NOMO-1 treated with DMSO at 0.1 percent for 48 hours (cell line): ENCODE measurements around the gene BIN2.
"Not testable (repeated sequence)": the region's sequence is repeated elsewhere in the genome, so short reads cannot be mapped to it uniquely, and the experiment has no call there.

Experiments
- DNase-seq: peaks from one replicate; lab custom pipeline; 2025; ENCODE audit not compliant: unreplicated experiment; lab: John Stamatoyannopoulos, UW

BIN2 gene

GRCh38 chr12:51318057-51318806, 5.7 kb downstream of the BIN2 start:
- not testable (repeated sequence) for DNase-seq

GRCh38 chr12:51311389-51311788, 12.6 kb downstream of the BIN2 start:
- no peak for DNase-seq

GRCh38 chr12:51307655-51308593, 16.1 kb downstream of the BIN2 start:
- DNase-seq, result no peak

- DNase-seq, result peak; percentile 19
Measured at GRCh38 chr12:51306507-51306906, 17.5 kb downstream of the BIN2 start.

- not testable (repeated sequence) for DNase-seq
Measured at GRCh38 chr12:51300768-51301167, 23.2 kb downstream of the BIN2 start.

GRCh38 chr12:51295651-51296050, 28.3 kb downstream of the BIN2 start:
- DNase-seq, result no peak

GRCh38 chr12:51294097-51294496, 29.9 kb downstream of the BIN2 start:
- DNase-seq, result not testable (repeated sequence)

- no peak for DNase-seq
Measured at GRCh38 chr12:51293696-51294095, 30.3 kb downstream of the BIN2 start.

GRCh38 chr12:51291603-51292513, 32.1 kb downstream of the BIN2 start:
- DNase-seq, result peak; percentile 78

GRCh38 chr12:51285843-51286242, 38.1 kb downstream of the BIN2 start:
- no peak for DNase-seq

- no peak for DNase-seq
Measured at GRCh38 chr12:51281202-51281924, 42.6 kb downstream of the BIN2 start.

- no peak for DNase-seq
Measured at GRCh38 chr12:51275088-51275487, 48.9 kb downstream of the BIN2 start.

- DNase-seq, result not testable (repeated sequence)
Measured at GRCh38 chr12:51272810-51273209, 51.2 kb downstream of the BIN2 start.

GRCh38 chr12:51270951-51271518, 52.9 kb downstream of the BIN2 start:
- no peak for DNase-seq

GRCh38 chr12:51270067-51270950, 53.7 kb downstream of the BIN2 start, which contains the start of gene SMAGP:
Gene SMAGP, minus strand, starts transcription at chr12:51270415. Its CDS starts 1,137 bp downstream, at chr12:51269278.
- DNase-seq, result peak; percentile 56

- DNase-seq, result no peak
Measured at GRCh38 chr12:51269174-51270066, 54.6 kb downstream of the BIN2 start.

GRCh38 chr12:51265024-51265423, 59.0 kb downstream of the BIN2 start:
- no peak for DNase-seq

GRCh38 chr12:51264297-51264696, 59.7 kb downstream of the BIN2 start:
- DNase-seq, result no peak
